Measurements from ENCODE around the gene MPP2.
"Not testable (repeated sequence)": the region's sequence is repeated elsewhere in the genome, so short reads cannot be mapped to it uniquely, and the experiment has no call there.

Gene MPP2

DNA sequence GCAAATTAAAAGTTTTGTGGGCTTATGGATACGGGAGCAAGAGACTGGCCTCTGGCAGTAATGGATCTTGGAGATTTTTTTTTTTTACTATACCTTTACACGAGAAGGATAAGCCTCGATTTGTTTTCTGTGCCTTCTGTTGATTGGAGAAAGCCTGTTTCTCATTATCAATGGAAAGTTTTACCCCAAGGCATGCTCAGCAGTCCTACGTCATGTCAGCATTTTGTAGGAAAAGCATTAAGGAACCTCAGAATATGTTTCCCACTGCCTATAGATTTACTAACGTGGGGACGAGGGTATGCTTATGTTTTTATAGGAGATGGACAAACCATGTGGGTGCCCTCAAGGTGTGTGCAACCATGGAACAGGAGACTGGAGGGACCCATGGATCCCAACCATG is 33.5 kb downstream of the MPP2 start:
- DNase-seq: no peak

DNA sequence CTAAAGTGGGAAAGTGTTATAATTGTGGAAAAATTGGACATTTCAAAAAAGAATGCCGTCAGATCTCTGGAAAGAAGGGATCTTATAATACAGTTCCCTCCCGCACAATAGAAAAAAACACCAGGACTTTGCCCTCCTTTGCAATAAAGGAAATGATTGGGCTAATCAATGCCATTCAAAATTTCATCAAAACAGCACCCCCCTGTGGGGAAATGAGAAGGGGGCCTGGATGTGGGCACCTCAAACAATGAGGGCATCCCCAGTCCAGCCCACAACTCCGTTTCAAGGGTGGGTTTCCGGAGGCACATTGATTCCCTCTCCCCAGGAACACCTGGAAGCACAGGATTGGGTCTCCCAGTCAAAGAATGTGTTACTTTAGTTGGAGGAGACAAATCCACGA is 34.2 kb downstream of the MPP2 start:
- no peak for DNase-seq

DNA sequence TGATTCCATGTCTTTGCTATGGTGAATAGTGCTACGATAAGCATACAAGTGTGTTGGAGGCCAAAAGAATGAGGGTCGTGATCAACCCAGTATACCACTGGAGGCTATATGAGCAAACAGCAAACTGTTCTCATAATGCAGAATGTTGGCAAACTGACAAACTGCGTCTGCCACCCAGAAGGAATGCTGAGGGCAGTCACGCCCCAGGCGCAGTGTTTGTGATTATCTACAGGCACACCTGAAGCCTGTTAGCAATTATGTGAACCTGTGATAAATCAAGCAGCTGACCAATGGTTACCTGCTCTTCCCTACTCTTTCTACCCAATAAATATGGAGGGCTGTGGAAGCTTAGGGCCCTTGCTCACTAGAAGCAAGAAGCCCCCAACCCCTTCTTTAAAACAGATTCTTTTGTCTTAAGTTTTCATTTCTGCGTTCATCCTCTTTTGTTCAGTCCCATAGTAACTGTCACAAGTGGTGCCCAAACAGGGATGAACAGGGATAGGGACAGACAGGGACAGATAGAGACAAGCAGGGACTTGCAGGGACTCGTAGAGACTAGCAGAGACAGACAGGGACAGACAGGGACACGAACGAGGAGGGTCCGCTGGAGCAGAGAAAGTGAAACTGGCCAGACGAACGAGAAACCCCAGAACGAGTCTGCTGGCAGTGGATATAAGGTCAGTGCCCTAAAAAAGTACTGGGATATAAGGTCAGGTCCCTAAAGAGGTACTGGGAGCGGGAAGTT is 35.2 kb downstream of the MPP2 start:
- peak; percentile 35 for DNase-seq

DNA sequence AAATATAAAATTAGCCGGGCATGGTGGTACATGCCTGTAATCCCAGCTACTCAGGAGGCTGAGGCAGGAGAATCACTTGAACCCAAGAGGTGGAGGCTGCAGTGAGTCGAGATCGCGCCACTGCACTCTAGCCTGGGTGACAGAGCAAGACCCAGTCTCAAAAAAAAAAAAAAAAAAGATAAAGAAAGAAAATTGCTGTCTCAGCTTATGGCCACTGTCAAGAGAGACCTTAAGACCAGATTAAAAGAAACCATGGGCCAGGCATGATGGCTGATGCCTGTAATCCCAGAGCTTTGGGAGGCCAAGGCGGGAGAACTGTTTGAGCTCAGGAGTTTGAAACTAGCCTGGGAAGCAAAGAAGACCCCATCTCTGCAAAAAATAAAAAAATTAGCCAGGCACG is 38.3 kb downstream of the MPP2 start:
- DNase-seq: not testable (repeated sequence)

DNA sequence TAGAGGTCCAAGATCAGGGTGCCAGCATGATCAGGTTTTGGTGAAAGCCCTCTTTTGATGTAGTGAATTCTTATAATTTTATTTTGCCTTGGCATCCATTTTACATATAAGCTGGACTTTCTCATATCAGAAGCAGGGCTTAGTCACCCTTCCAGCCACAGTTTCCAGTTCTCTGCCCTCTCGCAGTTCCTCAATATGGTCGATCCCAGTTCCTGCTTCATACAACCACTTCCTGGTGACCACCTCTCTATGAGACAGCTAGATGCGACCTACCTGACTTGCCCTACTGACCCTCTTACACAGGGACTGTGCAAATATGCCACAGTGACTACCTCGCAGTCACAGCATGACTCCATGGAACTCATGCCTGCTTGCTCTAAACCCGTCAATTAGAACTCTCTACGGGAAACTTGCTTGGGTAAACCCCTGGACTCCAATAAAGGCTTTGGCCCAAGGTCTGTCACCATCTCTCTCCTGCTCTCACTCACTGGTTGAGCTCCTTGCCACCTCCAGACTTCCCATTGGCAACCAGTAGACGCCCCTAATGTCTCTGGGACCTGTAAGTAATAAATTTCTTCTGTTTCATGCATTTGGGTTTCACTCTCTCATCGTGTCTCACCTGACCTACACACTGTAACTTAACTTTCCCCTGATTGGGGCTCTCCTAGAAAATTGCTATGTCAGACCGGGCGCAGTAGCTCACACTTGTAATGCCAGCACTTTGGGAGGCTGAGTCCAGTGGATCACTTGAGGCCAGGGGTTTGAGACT is 38.9 kb downstream of the MPP2 start:
- DNase-seq: no peak

DNA sequence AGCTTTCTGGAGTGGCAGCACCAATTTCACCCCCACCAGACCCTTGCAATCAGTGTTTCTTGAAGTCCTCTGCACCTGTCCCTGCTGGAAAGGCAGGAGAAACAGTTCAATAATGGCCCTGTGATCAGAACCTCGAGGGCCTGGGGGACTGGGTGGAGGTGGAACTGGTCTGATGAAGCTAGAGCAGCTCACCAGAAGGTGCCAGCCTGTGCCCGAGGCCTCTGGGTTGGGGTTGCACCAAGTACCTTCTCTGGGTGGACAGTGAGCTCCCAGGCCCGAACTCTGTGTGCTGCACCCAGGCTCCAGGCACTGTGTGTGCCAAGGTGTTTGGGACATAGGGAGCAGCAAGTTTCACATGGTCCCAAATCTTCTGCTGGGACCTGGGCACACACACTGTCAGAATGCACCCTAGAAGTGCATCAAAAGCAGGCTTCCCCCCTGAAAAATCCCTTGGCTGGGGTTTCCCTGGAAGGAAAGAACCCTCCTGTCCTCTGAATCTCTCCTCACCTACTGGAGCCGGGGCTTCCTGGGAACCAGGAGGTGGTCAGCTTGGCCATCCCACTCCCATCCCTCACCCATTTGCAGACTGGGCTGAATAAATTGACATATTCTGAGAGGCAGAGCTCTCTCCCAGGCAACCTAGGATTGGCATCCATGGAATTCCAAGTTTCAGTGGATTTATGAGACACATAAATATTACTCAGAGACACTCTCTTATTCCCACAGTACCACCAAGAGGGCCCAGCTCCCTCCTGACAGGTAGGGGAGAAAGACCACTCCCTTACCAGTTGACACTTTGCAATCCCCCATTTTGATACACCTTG is 43.0 kb downstream of the MPP2 start:
- DNase-seq: no peak

DNA sequence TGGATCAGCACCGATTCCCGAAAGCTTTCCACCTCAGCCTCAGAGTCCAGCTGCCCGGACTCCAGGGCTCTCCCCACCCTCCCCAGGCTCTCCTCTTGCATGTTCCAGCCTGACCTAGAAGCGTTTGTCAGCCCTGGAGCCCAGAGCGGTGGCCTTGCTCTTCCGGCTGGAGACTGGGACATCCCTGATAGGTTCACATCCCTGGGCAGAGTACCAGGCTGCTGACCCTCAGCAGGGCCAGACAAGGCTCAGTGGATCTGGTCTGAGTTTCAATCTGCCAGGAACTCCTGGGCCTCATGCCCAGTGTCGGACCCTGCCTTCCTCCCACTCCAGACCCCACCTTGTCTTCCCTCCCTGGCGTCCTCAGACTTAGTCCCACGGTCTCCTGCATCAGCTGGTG is 45.4 kb downstream of the MPP2 start:
- no peak for DNase-seq

DNA sequence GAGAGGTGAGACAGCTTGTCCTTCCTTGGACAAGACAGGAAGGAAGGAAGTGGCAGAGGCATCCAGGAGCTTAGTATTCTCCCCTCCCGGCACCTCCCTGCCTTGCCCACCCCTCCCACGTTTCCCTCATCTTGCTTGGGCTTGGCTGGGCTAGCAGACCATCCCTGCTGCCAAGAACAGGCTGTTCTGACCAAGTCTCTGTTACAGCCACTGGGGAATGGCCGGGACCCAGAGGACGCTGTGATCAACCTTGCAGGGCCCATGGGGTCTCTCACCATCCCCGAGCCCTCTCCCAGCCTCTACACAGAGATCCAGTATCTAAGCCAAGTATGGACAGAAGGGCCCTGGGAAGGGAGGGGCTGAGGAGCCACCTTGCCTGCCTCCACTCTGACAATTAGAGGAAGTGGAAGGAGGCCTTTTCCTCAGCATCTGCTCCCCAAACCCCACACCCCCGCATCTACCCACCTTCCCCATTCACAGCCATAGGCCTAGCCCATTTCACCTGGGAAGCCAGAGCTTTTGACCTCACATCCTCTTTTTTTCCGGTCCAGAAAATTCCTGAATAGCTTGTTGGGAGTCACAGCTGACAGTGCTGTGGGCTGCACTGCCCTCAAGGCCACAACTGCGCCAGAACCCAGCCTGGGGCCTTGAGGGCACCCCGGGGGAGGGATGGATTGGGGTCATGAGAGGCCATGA is 46.3 kb downstream of the MPP2 start:
- no peak for DNase-seq

DNA sequence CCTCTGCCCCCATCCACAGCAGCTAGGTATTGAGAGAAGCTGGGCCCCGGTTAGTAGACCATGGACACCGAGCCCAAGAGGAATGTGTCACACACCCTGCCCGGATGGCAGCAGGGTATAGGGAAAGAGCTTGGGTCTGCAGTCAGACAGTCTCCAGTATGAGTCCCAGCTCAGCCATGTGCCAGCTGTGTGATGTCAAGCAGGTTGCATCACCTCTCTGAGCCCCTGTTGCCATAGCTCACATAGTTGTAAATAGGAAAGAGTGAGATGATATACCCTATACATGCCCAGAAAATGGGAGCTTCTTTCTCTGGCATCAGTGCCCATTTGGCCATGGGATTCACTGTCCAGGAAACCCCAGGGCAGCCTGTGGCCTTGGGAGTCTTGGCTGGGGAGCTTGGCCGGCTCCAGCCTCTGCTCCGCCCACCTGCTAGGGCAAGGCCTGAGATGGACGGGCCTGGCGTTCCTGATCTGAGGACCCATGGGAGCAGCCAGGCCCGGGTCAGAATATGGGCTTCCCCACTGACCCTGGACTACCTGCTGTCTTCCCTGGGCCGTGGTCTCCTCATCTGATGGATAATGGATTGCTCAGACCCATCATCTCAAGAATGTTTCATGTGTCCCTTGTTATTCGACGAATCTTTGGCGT is 47.1 kb downstream of the MPP2 start:
- DNase-seq: no peak

DNA sequence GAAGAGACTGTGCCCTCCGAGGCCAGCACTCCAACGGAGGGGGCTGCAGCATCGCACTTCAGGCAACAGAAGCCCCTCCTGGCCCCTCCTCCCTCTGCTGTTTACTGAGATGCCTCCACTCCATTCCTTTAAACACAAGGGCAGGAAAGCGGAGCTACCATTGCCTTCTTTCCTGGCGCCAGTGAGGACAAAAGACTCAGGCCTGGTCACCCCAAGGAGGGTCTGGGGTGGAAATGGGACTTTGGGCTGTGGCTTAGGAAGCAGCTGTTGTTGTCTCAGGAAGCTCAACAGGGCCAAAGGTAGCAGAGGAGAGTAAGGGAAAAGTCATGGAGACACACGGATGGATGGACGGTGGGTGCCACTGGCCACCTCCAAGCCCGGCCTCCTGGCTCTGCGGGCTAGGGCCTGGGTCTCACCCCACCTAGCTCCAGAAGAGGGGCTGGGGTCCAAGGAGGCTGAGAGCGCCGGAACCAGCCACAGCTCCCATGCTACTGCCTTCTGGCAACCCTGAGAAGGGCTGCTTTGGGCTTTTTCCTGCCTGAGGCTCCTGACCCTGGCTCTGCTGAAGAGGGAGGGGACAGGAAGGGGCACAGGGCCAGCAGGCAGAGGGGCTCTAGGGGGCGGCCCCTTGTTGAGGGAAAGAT is 49.3 kb downstream of the MPP2 start:
- no peak for DNase-seq

DNA sequence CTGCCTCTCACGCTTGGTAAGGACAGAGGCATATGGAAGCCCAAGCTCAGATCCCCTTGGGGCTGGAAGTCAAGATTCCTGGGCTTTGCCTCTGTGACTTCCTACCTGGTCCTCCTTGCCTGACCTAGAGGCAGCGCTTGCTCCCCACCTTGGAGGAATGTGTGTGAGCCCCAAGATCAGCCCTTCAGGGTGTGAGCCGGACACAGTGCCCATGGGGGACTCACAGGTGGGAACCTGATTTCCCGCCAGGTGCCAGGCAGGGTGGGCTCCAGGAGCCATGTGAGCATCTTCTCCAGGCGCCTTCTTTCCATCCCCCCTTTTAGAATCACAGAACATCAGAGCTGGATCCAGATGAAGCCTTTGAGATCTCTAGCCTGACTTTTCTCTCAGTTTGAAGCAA is 50.2 kb downstream of the MPP2 start:
- no peak for DNase-seq

DNA sequence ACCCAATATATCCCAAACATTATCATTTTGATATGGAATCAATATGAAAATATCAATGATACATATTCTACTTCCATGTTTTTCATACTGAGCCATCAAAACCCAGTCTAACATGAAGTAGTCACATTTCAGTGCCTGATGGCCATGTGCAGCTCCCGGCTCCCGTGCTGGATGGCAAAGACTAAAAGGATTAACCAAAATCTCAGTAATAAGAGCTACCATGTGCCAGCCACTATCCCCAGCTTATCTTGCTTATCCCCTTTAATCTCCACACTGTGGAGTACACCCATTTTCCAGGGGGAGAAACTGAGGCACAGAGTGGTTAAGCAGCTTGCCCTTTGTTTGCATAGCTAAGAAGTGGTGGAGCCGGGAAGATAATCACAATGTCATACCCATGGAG is 51.2 kb downstream of the MPP2 start:
- DNase-seq: no peak

DNA sequence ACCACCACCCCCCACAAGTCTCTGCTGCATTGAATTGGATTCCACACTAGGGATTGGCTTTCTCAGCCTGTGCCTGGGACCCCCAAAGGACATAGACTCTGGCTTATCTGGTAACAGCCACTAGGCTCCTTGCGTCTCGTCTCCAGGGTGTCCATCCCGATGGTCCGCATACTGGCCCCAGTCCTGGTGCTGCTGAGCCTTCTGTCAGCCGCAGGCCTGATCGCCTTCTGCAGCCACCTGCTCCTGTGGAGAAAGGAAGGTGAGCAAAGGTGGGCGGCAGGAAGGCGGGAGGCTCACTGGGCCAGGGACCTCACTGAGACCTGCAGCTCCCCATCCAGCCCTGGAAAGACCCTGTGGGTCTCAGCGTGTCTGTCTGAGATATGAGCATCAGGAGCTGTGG is 52.3 kb downstream of the MPP2 start:
- no peak for DNase-seq

DNA sequence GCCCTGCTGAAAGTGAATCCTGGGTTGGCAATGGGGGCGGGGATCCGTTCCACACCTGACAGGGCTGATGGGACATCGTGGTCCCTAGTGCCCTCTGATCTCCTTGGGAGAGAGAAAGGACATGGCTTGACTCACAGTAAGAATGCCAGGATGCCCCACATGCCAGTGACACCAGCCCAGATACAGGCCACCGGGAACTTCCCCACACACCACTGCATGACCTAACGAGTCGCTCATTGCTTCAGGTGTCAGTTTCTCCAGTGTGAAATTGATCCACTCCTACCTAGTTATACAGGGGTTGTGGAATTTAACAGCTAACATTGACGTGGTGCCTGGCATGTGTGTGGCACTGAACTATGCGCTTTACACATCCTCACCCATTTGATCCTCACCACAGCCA is 52.8 kb downstream of the MPP2 start:
- no peak for DNase-seq

DNA sequence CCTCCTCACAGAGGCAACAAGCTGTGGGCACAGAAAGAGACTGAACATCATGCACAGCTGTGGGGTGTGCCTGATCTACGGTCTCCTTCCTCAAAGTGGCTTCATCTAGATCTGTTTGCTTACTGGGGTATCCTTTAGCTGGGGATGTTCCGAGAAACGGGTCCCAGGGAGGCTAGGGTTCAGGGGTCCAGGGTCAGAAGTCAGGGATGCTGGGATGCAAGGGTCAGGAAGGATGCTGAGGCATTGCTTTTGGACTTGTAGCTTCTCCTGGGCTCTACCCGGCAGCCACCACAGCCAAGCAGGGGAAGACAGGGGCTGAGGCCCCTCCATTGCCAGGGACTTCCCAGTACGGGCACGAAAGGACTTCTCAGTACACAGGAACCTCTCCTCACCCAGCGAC is 53.8 kb downstream of the MPP2 start:
- DNase-seq: no peak

DNA sequence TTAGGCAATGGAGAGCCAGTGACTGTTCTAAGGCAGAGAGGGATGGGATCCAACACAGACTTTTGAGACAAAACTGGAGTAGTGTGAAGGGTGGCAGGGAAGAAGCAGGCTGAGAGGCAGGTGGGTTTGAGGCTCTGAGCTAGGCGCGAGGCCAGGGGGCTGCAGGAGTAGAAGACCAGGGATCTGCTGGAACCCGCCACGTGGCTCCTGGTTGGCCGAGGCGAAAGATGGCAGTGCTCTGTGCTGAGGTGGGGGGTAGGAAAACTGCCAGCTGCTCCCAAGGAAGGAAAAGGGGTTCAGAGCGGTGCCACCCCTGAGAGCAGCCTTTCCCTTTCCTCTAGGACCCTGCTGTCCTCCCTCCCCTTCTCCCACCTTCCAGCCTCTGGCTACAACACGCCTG is 54.8 kb downstream of the MPP2 start:
- no peak for DNase-seq

DNA sequence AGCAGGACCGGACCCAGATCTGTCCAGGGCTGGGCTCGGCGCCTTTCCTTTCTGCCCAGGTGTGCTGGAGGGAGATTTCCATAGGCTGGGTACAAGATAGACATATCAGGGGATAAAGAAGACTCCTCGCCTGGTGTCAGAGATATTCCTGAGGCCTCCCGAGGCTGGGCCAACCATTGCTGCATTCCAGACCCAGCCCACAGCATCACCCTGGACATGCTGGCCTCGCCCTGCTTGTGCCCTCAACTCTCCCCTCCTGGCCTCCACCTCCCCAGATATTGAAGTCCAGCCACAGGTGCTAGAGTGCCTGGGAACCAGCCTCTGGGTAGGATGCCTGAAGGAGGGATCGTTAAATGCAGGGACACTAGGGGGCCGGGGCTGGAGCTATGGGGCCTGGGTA is 58.2 kb downstream of the MPP2 start:
- DNase-seq: no peak

DNA sequence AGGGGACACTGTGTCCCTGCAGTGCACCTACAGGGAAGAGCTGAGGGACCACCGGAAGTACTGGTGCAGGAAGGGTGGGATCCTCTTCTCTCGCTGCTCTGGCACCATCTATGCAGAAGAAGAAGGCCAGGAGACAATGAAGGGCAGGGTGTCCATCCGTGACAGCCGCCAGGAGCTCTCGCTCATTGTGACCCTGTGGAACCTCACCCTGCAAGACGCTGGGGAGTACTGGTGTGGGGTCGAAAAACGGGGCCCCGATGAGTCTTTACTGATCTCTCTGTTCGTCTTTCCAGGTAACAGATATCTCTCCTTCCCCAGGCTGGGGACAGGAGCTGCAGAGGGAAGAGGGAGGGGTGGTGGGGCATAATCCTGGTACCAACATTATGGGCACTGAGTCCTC is 58.7 kb downstream of the MPP2 start:
- no peak for DNase-seq

DNA sequence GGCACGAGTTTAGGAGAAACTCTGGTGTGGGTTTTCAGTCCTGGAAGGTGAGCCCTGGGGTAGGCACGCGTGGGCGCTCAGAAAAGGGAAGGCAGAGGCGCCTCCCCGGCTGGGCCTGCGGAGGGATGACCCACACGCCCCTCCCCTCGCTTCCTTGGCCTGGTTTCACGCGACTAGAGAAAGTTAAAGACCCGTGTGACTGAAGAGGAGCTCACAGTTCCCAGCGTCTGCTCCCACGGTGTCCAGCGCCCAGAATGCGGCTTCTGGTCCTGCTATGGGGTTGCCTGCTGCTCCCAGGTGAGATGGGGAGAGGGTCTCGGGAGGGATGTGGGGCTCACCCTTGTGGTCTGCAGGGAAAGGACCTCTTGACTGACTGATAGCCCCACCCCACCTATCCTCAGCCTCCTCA is 60.4 kb downstream of the MPP2 start, which contains the start of gene CD300LG:
Gene CD300LG (plus strand): TSS at position 214 of the 409 bp plus-strand sequence. CDS start 41 bp downstream, at position 255.
- DNase-seq: no peak

DNA sequence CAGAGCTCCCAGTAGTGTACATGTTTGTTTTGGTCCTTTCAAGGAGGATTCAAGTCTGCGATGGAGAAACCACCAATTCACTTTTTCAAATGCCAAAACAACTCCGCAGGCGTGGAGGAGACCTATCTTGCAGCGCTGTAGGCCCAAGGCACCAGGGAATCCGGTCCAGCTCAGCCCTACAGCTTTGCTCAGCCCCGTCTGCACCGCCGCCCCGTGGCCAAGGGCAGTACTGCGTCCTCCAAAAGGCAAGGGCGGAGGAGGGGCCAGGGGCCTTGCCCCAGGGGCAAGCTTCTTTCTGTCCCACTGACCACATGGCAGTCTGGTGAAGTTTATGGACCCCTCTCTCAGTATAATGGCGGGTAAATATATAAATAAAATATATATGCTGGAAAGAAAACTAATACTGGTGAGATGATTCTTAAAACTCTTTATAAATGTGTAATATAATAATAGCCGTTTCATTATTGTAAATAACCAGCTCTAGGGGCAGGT is 61.1 kb downstream of the MPP2 start:
- DNase-seq: peak; percentile 60

DNA sequence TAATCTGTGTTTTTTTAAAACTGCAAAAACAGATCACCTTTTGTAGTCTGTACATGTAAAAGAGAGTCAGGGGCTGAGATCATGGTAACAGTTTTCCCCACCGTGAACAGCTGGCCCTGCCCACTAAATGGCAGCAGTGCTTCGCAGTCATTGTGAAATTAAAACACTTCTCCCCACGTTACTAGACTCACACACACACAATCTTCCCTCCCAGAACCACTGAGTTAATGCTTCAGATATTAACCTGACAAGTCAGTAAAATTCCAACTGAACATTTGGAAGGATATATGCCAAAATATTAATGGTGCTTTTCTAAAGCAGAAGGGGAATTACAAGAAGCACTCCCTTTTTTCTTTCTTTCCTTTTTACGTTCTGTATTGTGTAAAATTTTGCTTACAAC is 61.6 kb downstream of the MPP2 start:
- DNase-seq: no peak

DNA sequence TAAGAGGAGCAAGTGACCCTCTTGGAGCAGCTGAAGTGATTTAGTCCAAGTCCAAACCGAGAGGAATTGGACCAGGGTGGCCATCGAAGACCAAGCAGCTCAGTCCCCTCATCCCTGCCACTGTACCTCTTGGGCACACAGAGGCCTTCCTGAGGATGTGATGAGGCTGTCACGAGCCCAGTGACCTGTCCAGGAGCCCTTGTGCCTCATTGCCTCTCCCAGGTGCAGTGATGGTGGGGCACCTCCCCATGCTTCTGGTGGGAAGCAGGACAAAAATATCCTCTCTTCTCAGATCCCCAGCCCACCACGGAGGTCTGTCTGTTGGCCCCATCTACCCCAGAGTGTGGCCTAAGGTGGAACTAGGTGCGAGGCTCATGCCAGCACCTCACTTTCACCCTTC is 63.1 kb downstream of the MPP2 start:
- DNase-seq: no peak

Data from NCI-H345 (cell line).